ENCODE results near the gene SERTAD3.
"Not testable (repeated sequence)": the region's sequence is repeated elsewhere in the genome, so short reads cannot be mapped to it uniquely, and the experiment has no call there.

SERTAD3 gene

DNA sequence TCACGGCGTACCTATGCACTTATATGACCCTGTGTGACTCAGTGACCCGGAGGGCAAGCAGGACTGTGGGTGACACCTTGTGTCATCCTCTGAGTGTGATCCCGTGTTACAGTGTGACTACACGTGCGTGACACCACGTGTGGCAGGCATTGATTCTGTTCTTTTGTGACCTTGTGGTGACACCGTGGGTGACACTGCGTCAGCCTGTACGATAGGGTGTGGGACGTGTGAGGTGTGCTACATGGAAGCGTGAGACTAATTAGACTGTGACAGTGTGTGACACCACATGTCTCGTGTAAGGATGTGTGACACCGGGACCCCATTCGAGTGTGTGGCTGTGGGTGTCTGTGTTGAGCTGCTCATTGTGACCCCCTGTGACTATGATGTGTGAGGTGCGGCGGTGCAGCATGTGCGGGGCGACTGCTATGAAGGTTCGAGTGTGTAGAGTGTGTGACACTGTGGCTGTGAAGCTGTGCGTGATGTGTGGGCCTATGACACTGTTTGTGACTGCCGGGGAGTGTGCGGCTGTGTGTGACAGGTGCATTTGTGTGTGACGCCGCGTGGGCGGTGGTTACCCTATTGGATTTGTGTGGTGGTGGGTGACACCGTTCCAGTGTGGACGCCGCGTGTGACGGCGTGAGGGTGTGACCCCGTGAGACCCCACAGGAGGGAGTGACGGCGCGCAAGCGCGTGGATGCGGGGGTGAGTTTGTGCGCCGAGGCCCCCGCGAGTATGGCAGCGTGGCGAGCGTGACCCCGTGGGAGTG, 22.3 kb upstream of the SERTAD3 start:
- Histone ChIP-seq H3K4me1 (peaks cover 0 to 36% (median 28%) of the 10 kb centered on the region in 4 donors), H3K27me3 (no peaks in the 10 kb centered on the region), H3K36me3 (no peaks in the 10 kb centered on the region), H3K4me3 (peak overlapping the region; percentile 47 to 82), H3K9me3 (no peaks in the 10 kb centered on the region), H3K27ac (peak overlapping the region; percentile 69 to 92)
- DNase-seq: peak; percentile 46 to 72
- intact Hi-C loops (cut with DNase I; ENCODE audit: low total_unique reads): loop anchor here (10.0 kb wide), 1 partner anchor 128 kb away; no protein-coding TSS in a partner anchor
- TF ChIP-seq, protein P1, sequence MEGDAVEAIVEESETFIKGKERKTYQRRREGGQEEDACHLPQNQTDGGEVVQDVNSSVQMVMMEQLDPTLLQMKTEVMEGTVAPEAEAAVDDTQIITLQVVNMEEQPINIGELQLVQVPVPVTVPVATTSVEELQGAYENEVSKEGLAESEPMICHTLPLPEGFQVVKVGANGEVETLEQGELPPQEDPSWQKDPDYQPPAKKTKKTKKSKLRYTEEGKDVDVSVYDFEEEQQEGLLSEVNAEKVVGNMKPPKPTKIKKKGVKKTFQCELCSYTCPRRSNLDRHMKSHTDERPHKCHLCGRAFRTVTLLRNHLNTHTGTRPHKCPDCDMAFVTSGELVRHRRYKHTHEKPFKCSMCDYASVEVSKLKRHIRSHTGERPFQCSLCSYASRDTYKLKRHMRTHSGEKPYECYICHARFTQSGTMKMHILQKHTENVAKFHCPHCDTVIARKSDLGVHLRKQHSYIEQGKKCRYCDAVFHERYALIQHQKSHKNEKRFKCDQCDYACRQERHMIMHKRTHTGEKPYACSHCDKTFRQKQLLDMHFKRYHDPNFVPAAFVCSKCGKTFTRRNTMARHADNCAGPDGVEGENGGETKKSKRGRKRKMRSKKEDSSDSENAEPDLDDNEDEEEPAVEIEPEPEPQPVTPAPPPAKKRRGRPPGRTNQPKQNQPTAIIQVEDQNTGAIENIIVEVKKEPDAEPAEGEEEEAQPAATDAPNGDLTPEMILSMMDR (IDR thresholded peaks at IDR 0.05): no peak

DNA sequence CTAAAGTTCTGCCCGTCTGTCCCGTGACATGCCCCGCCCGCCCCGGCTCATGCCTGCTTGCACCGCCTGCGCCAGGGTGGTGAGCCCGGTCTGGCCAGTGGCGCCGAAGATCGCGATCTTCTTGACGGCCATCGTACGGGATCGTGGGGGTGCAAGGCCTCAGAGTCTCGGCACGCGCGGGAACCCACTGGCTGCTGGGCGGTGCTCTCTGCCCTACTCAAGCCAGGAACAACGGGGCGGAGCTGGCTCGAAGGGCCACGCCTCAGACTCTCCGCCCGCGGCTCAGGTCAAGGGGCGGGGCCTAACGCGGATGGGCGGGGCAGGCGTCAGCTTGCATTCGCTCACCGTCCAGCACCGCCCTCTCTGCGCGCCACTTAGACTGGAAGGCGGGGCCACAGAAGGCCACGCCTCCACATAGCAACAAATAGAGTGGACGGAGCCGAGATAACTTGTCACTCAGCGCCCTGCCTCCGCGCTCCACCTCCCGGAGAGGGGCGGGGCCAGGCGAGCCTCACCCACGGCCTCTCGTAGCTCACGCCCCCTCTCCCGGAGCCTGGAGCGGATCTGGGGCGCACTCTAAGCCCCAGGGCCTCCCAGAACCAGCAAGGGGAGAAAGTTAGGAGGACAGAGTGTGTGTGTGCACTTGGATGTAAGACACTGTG, 21.6 kb upstream of the SERTAD3 start, which contains the start of gene BLVRB:
TSS of gene BLVRB (minus strand) at position 189 of the 662 bp plus-strand sequence. CDS start at position 132, 57 bp downstream.
- TF ChIP-seq, protein P1 (IDR thresholded peaks at IDR 0.05): no peak
- no peaks in the 10 kb centered on the region for H3K27me3 ChIP-seq
- H3K4me3 ChIP-seq: peak within 1 kb of the TSS; percentile 67 to 82
- peaks cover 0 to 39% (median 30%) of the 10 kb centered on the region in 4 donors for H3K4me1 ChIP-seq
- peak within 1 kb of the TSS; percentile 90 to 92 for H3K27ac ChIP-seq
- peak; percentile 100 for DNase-seq
- no peaks in the 10 kb centered on the region for H3K36me3 ChIP-seq
- intact Hi-C loops (cut with DNase I; ENCODE audit: low total_unique reads): loop anchor here (10.0 kb wide), 1 partner anchor 129 kb away; no protein-coding TSS in a partner anchor
- no peaks in the 10 kb centered on the region for H3K9me3 ChIP-seq

DNA sequence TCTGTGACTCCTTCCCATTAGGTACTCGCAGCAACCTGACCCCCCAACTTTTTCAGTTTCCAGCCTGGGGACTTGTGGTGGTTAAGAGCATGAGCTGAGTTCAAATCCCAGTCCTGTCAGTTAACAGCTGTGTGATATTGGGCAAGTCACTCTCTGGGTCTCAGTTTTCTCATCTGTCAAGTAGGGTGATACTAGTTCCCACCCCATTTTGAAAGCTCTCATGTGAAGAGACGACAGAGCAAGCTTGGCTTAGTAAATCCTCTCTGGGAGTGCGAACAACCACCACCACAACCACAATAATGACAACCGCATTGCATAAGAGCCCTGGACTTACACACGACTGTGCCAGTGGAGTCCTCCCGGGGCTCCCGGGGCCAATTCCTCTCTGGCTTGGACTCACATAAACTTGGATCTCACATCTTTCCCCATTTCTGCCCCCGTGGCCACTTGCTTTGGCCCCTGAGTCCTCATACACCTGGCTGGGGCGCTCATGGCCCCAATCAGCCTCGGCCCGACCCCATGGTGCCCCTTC, 21.0 kb upstream of the SERTAD3 start:
- H3K27me3 ChIP-seq: no peaks in the 10 kb centered on the region
- H3K4me3 ChIP-seq: peak overlapping the region; percentile 67 to 82
- TF ChIP-seq, protein P1 (IDR thresholded peaks at IDR 0.05): no peak
- intact Hi-C loops (cut with DNase I; ENCODE audit: low total_unique reads): loop anchor here (10.0 kb wide), 1 partner anchor 130 kb away; no protein-coding TSS in a partner anchor
- H3K27ac ChIP-seq: peak overlapping the region; percentile 90 to 92
- peak in 1 of 2 donors; percentile 76 for DNase-seq
- peaks cover 0 to 39% (median 30%) of the 10 kb centered on the region in 4 donors for H3K4me1 ChIP-seq
- H3K9me3 ChIP-seq: no peaks in the 10 kb centered on the region
- no peaks in the 10 kb centered on the region for H3K36me3 ChIP-seq

DNA sequence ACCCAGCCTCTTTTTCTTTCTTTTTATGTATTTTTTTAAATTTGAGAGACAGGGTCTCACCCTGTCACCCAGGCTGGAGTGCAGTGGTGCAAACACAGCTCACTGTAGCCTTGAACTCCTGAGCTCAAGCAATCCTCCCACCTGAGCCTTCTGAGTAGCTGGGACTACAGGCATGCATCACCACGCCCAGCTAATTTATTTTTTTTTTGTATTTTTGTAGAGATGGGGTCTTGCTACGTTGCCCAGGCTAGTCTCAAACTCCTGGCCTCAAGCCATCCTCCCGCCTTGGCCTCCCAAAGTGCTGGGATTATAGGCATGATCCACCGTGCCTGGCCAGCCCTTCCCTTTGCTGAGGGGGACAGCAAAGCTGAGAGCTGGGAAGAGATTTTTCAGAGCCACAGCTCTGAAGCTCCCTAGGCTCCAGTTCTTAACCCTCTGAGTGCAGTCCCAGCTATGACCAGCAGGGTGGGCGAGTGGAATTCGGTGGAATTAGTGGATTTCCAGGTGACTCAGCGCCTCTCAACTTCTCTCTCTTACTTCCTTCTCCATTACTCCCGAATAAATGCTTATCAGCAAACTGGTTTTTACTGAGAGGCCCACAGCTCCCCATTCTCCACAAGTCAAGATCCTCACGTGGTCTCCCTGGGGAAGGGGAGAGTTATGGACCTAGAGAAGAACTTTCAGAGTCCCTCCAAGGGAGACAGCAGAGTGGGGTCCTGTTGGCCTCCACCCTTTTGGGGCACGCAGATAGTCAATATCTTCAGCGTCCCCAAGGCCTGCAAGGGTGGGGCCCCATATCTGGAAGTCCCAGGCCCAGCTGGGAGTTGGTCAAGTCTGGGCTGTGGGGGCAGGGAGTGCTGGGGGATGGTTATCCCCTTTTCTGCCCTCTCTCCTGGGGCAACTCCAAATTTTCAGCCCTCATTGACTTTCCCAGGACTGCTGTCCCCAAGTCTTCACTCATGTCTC, 20.2 kb upstream of the SERTAD3 start:
- Histone ChIP-seq H3K4me1 (peaks cover 0 to 39% (median 30%) of the 10 kb centered on the region in 4 donors), H3K27me3 (no peaks in the 10 kb centered on the region), H3K27ac (peak overlapping the region; percentile 90 to 92), H3K36me3 (no peaks in the 10 kb centered on the region), H3K4me3 (peak overlapping the region; percentile 67 to 82), H3K9me3 (no peaks in the 10 kb centered on the region)
- peak; percentile 90 to 92 for DNase-seq
- intact Hi-C loops (cut with DNase I; ENCODE audit: low total_unique reads): loop anchor here (10.0 kb wide), 1 partner anchor 130 kb away; no protein-coding TSS in a partner anchor
- TF ChIP-seq, protein P1 (IDR thresholded peaks at IDR 0.05): peak; percentile 85

DNA sequence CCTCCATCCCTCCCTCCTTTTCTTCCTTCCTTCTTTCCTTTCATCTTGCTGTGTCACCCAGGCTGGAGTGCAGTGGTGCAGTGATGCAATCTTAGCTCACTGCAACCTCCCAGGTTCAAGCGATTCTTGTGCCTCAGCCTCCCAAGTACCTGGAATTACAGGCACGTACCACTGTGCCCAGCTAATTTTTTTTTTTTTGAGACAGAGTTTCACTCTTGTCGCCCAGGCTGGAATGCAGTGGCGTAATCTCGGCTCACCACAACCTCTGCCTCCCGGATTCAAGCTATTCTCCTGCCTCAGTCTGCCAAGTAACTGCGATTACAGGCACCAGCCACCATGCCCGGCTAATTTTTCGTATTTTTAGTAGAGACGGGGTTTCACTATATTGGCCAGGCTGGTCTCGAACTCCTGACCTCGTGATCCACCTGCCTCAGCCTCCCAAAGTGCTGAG, 19.5 kb upstream of the SERTAD3 start:
- not testable (repeated sequence) for H3K9me3 ChIP-seq, DNase-seq, H3K36me3 ChIP-seq, H3K27me3 ChIP-seq
- Histone ChIP-seq H3K4me1 (peaks cover 0 to 39% (median 30%) of the 10 kb centered on the region in 4 donors), H3K4me3 (peak overlapping the region in 1 of 2 donors; percentile 0), H3K27ac (peak overlapping the region in 1 of 2 donors; percentile 90)
- intact Hi-C loops (cut with DNase I; ENCODE audit: low total_unique reads): loop anchor here (10.0 kb wide), 1 partner anchor 131 kb away; no protein-coding TSS in a partner anchor

All from tibial artery (tissue), 4 donors.